Kidney (tissue), 14 donors: Measurements from ENCODE around the gene AP1M1. TPM values are rescaled to one million over a fixed set of nuclear protein-coding genes. Genes with fewer than 3 reads are reported as not detected.

Experiments
- DNase-seq, 5 donors: peaks; one replicate each; pipeline ENCODE4 v3.0.0-alpha.2; 2013 to 2020
- FAIRE-seq: peaks from 2 replicates; lab custom pipeline; 2012; peaks lifted over from hg19 to GRCh38; lab: Jason Lieb, UNC
- H3K27ac ChIP-seq, 2 donors: one replicate each; pipeline ENCODE4 v1.7.0; 2013; ENCODE audit warnings: low read depth in 2 of 2, low read length in 2 of 2, inconsistent platforms in 1 of 2
- H3K27me3 ChIP-seq: one replicate; pipeline ENCODE4 v1.7.1; 2013; ENCODE audit warnings: low read length, inconsistent platforms; ENCODE audit not compliant: control insufficient read depth, insufficient read depth
- H3K36me3 ChIP-seq, 3 donors: one replicate each; pipeline versions ENCODE4 v1.7.0 to v1.7.1; 2013; ENCODE audit warnings: low read length in 3 of 3, control low read depth in 1 of 3, inconsistent platforms in 1 of 3; ENCODE audit not compliant: insufficient read depth in 3 of 3, control insufficient read depth in 2 of 3
- H3K4me1 ChIP-seq, 3 donors: one replicate each; pipeline versions ENCODE4 v1.7.0 to v1.7.1; 2013; ENCODE audit warnings: low read length in 3 of 3, inconsistent platforms in 1 of 3, low read depth in 1 of 3; ENCODE audit not compliant: control insufficient read depth in 2 of 3, insufficient read depth in 2 of 3
- H3K4me3 ChIP-seq, 3 donors: one replicate each; pipeline versions ENCODE4 v1.7.0 to v1.8.1; 2013; ENCODE audit warnings: low read length in 3 of 3, control low read depth in 1 of 3, inconsistent platforms in 1 of 3
- H3K9ac ChIP-seq, 3 donors: one replicate each; pipeline versions ENCODE4 v1.7.0 to v1.7.1; 2013; ENCODE audit warnings: low read length in 3 of 3, control low read depth in 1 of 3, inconsistent platforms in 1 of 3
- H3K9me3 ChIP-seq, 3 donors: one replicate each; pipeline versions ENCODE4 v1.7.0 to v1.7.1; 2013; ENCODE audit warnings: low read length in 3 of 3, control low read depth in 1 of 3, inconsistent platforms in 1 of 3; ENCODE audit not compliant: control insufficient read depth in 2 of 3, insufficient read depth in 1 of 3
- CTCF ChIP-seq: IDR thresholded peaks from 3 replicates; pipeline ENCODE4 v1.5.1; 2012; ENCODE audit warnings: mild to moderate bottlenecking, moderate library complexity, borderline replicate concordance; ENCODE audit not compliant: insufficient read depth; ENCODE audit errors: extremely low read depth
- intact Hi-C: fragments of 100-400 bp; cut with DNase I; formaldehyde crosslinking; loops from one replicate; pipeline ENCODE4 v1.11.1; 2022
- polyA plus RNA-seq: library from polyadenylated mRNA; stranded (reverse); fragments of 350-450 nt; fragmentation: Illumina TruSeq; extraction: RNeasy Lipid Tissue Mini Kit (QIAGEN cat#74804); gene quantifications from one replicate; pipeline ENCODE4 v1.2.3, GENCODE V29; 2014; ENCODE audit warnings: low read depth, low replicate concordance; ENCODE audit not compliant: insufficient read depth
- total RNA-seq: library from RNA; stranded (reverse); fragmentation: NEBNext Ultra II Directional; extraction: Animal tissue kit (Norgen Biotek cat#: 25700); gene quantifications from one replicate; pipeline ENCODE4 v1.2.1, GENCODE V29; 2021
- donor health status: control.
- donor health status: control.
- donor health status: control.
- donor health status: control.
- donor health status: control.
- donor health status: DM: yes; HTN: yes; CAD: no.
- donor health status: Normal renal cell carcinoma (clear cell type).

Gene AP1M1
- total and polyA plus RNA-seq, 2 donors from 2014 or later: 56.0 to 67.8 TPM

- H3K27me3 ChIP-seq: no peaks in the 10 kb centered on the region
- no peak overlapping the region for H3K4me3 ChIP-seq
- H3K27ac ChIP-seq: peak overlapping the region in 1 of 2 donors; percentile 7
- no peaks in the 10 kb centered on the region for H3K9me3 ChIP-seq
- FAIRE-seq (no peak), DNase-seq (peak in 1 of 5 donors; percentile 32)
- peaks cover 0 to 24% (median 7%) of the 10 kb centered on the region in 3 donors for H3K36me3 ChIP-seq
- no peak for TF ChIP-seq CTCF
- intact Hi-C loops: no loop called here
- no peak overlapping the region for H3K9ac ChIP-seq
- peaks cover 0 to 28% (median 18%) of the 10 kb centered on the region in 3 donors for H3K4me1 ChIP-seq
Measured at GRCh38 chr19:16200038-16201010, 2.6 kb downstream of the AP1M1 start.

DNA sequence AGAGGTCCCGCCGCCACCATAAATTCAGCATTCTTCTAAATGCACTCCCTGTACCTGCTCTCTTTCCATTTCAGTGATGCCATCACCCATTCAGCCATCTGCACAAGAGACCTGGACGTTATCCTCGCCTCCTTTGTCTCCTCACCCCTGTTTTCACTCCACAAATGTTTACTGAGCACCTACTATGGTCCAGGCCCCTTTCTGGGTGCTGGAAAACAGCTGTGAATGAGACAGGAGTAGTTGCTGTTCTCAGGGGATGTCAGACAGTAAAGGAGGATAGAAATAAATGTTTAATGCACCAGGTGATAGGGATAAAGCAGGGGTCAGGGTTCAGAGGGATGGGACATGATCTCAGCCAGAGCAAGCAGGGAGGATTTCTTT, 3.3 kb downstream of the AP1M1 start:
- DNase-seq: no peak
- no peaks in the 10 kb centered on the region for H3K9me3 ChIP-seq
- H3K27me3 ChIP-seq: no peaks in the 10 kb centered on the region
- no peak overlapping the region for H3K9ac ChIP-seq
- peaks cover 0 to 35% (median 22%) of the 10 kb centered on the region in 3 donors for H3K4me1 ChIP-seq
- H3K4me3 ChIP-seq: no peak overlapping the region
- intact Hi-C loops: no loop called here
- no peak for TF ChIP-seq CTCF
- peaks cover 0 to 27% (median 7%) of the 10 kb centered on the region in 3 donors for H3K36me3 ChIP-seq
- FAIRE-seq: no peak
- H3K27ac ChIP-seq: no peak overlapping the region

GRCh38 chr19:16202320-16203255, 4.9 kb downstream of the AP1M1 start:
- Histone ChIP-seq H3K36me3 (peaks cover 0 to 33% (median 7%) of the 10 kb centered on the region in 3 donors), H3K4me3 (no peak overlapping the region), H3K9me3 (no peaks in the 10 kb centered on the region), H3K27ac (no peak overlapping the region), H3K4me1 (peaks cover 0 to 30% (median 15%) of the 10 kb centered on the region in 3 donors), H3K27me3 (no peaks in the 10 kb centered on the region), H3K9ac (no peak overlapping the region)
- FAIRE-seq (no peak), DNase-seq (no peak)
- intact Hi-C loops: no loop called here
- TF ChIP-seq CTCF: no peak
